Heart right ventricle (tissue), 16 donors: ENCODE data around the gene NOM1. TPM values are rescaled to one million over a fixed set of nuclear protein-coding genes. Genes with fewer than 3 reads are reported as not detected.
"Not testable (repeated sequence)": the region's sequence is repeated elsewhere in the genome, so short reads cannot be mapped to it uniquely, and the experiment has no call there.

ENCODE experiments used
- ATAC-seq, 8 donors: fragments of 200-7000 bp; cut with Tn5 transposase; one replicate each; pipeline ENCODE4 v1.9.1; 2020; ENCODE audit warnings: mild to moderate bottlenecking in 8 of 8, moderate library complexity in 8 of 8, moderate number of reproducible peaks in 1 of 8
- DNase-seq, 2 donors: peaks; one replicate each; pipeline ENCODE4 v3.0.0-alpha.2; 2020
- H3K27ac ChIP-seq, 10 donors: fragments of 200-600 bp; sonication (generic) in 2 of 10; one replicate each; pipeline versions ENCODE4 v1.5.0 to v1.8.0; 2020 to 2022; ENCODE audit warnings: mild to moderate bottlenecking in 3 of 10
- H3K27me3 ChIP-seq, 7 donors: fragments of 200-600 bp; one replicate each; pipeline ENCODE4 v1.8.0; 2021 to 2022; ENCODE audit warnings: mild to moderate bottlenecking in 2 of 7
- H3K36me3 ChIP-seq, 9 donors: fragments of 200-600 bp; sonication (generic) in 1 of 9; one replicate each; pipeline versions ENCODE4 v1.5.0 to v1.8.0; 2020 to 2022; ENCODE audit warnings: mild to moderate bottlenecking in 2 of 9
- H3K4me1 ChIP-seq, 9 donors: fragments of 200-600 bp; sonication (generic) in 1 of 9; one replicate each; pipeline versions ENCODE4 v1.5.0 to v1.8.0; 2020 to 2022; ENCODE audit warnings: mild to moderate bottlenecking in 4 of 9
- H3K4me3 ChIP-seq, 10 donors: fragments of 200-600 bp; sonication (generic) in 2 of 10; one replicate each; pipeline versions ENCODE4 v1.5.0 to v1.8.0; 2020 to 2022; ENCODE audit warnings: mild to moderate bottlenecking in 7 of 10, moderate library complexity in 2 of 10
- H3K9me3 ChIP-seq, 11 donors: fragments of 200-600 bp in 10 of 11; sonication (generic) in 2 of 11; one replicate each; pipeline versions ENCODE4 v1.5.0 to v1.8.0; 2013 to 2022; ENCODE audit warnings: mild to moderate bottlenecking in 2 of 11, control low read depth in 1 of 11, moderate library complexity in 1 of 11
- CTCF ChIP-seq, 9 donors: fragments of 200-600 bp; sonication (generic) in 2 of 9; IDR thresholded peaks; one replicate each; pipeline versions ENCODE4 v1.5.0 to v1.8.0; 2021 to 2022; ENCODE audit warnings: antibody characterized with exemption in 9 of 9, mild to moderate bottlenecking in 5 of 9, moderate library complexity in 1 of 9
- WGBS, 2 donors: extraction: QIAGEN DNeasy Blood & Tissue Kit; methylation state at CpG; one replicate each; pipeline ENCODE4 v1.1.7; 2013; ENCODE audit warnings: inconsistent platforms in 1 of 2; 5-methylcytosine and 5-hydroxymethylcytosine counted together
- intact Hi-C, 10 donors: fragments of 100-400 bp; cut with DNase I; formaldehyde crosslinking; loops; one replicate each; pipeline versions ENCODE4 v1.11.1 to v1.14.2; 2022
- long read RNA-seq, 3 donors: library from polyadenylated mRNA; unstranded; transcript quantifications; one replicate each; pipeline ENCODE4 v2.0.0, GENCODE V29; 2020 to 2021
- polyA plus RNA-seq, 2 donors: library from polyadenylated mRNA; stranded (reverse); fragments of 200-250 nt; gene quantifications; one replicate each; pipeline ENCODE4 v1.2.3, GENCODE V29; 2013
- total RNA-seq, 10 donors: library from RNA; stranded (reverse); fragmentation: NEBNext Ultra II Directional in 3 of 10; extraction: Animal tissue kit (Norgen Biotek cat#: 25700) in 3 of 10; gene quantifications; one replicate each; pipeline versions ENCODE4 v1.2.1 to v1.2.4, GENCODE V29; 2021 to 2023
- donor health status: Arrhythmogenic right ventricular cardiomyopathy.
- donor health status: ischemic (EF 13 %, LVEDD 7.1; RV severe dilation, severe dysfunction).
- donor health status: healthy with polysubstance abuse.
- donor health status: DM: no; HTN: yes; CAD: no.
- donor health status: DM: no; HTN: no; CAD: no.
- donor health status: ischemic (EF 25% LVEDD 6.9; RV normal size, moderate dysfunction).
- donor health status: ischemic (EF 25% LVEDD 5.7; RV mildly dilated, moderate dysfunction).
- donor health status: healthy.
- donor health status: DM: yes; HTN: yes; CAD: no.
- donor health status: Ischemic cardiomyopathy.
- donor health status: ischemic (EF 35%, LVEDD 5.7; RV mildly dilated, moderate dysfunction).
- donor health status: nonischemic (EF 11% LVEDD 7.7; RV severe dilation, severe dysfunction).
- donor health status: DM: yes; HTN: yes; CAD: no.
- donor health status: PGD.
- donor health status: ischemic (EF 29% LVEDD 5.4; RV normal size, mild dysfunction).
- donor health status: nonischemic (EF 23%, LVEDD 6.1; RV moderate dilation, normal function).

Gene NOM1
- 10 to 100 TPM in 4 of 10 donors, 1 to 10 TPM in 6; 6.6 to 13.6 (median 8.9) TPM for total RNA-seq
- polyA plus RNA-seq: 1 to 10 TPM; 4.2 to 7.6 TPM
- long read RNA-seq, donor 1, full-length matches to known transcripts: 7 of 14 reads
- long read RNA-seq, donor 1, partial matches to known transcripts: 6 of 14 reads
- long read RNA-seq, donor 1, other reads (novel, unspliced or antisense): 1 of 14 reads
- long read RNA-seq, donor 2, full-length matches to known transcripts: 4 of 9 reads
- long read RNA-seq, donor 2, partial matches to known transcripts: 3 of 9 reads
- long read RNA-seq, donor 2, other reads (novel, unspliced or antisense): 2 of 9 reads
- long read RNA-seq, donor 3, full-length matches to known transcripts: 5 of 13 reads
- long read RNA-seq, donor 3, partial matches to known transcripts: 4 of 13 reads
- long read RNA-seq, donor 3, other reads (novel, unspliced or antisense): 4 of 13 reads

- ATAC-seq (peak; percentile 95 to 99 (median 98)), DNase-seq (peak; percentile 92 to 93)
- 0 to 1% methylated on average over 103 to 115 of the region's 115 CpGs for WGBS, 2 donors
- H3K27ac ChIP-seq: peak within 1 kb of the TSS; percentile 31 to 88 (median 74)
- intact Hi-C loops: loop anchor here in 3 of 10 donors (5.0 to 10.0 kb wide), 4 partner anchors 42 to 388 kb away; partner anchors contain the start of genes LMBR1 (in 2 of the 3) and DNAJB6 (in 1 of the 3)
- peaks cover 0 to 29% (median 20%) of the 10 kb centered on the region in 9 donors for H3K36me3 ChIP-seq
- peak; percentile 64 to 99 (median 81) for TF ChIP-seq CTCF (IDR thresholded peaks at IDR 0.05)
- H3K4me1 ChIP-seq: peaks cover 4 to 33% (median 23%) of the 10 kb centered on the region in 9 donors
- H3K27me3 ChIP-seq: peaks cover 0 to 19% (median 10%) of the 10 kb centered on the region in 7 donors
- peak within 1 kb of the TSS; percentile 70 to 100 (median 98) for H3K4me3 ChIP-seq
- no peaks in the 10 kb centered on the region for H3K9me3 ChIP-seq
These were observed at the start of gene NOM1 for GRCh38 chr7:156949541-156950380. NOM1 (plus strand) TSS chr7:156949712; CDS start chr7:156949738, 26 bp downstream.

DNA sequence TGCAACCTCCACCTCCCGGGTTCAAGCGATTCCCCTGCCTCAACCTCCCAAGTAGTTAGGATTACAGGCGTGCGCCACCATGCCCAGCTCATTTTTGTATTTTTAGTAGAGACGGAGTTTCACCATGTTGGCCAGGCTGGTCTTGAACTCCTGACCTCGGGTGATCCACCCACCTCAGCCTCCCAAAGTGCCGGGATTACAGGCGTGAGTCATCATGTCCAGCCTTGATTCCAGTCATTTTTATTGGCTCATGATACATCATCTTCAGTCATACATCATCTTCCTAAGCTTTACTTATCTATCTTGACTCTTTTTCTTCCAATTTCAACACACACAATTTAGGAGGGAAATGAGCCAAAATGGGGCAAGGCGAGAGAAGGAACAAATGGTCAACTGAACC lies 49.4 kb upstream of the NOM1 start:
- H3K27me3 ChIP-seq, H3K27ac ChIP-seq, intact Hi-C loops, DNase-seq, H3K4me3 ChIP-seq, H3K9me3 ChIP-seq, H3K36me3 ChIP-seq, ATAC-seq: not testable (repeated sequence)
- WGBS, 2 donors: 90 to 92% methylated on average over 9 of the region's 9 CpGs
- peaks cover 0 to 25% (median 12%) of the 10 kb centered on the region in 9 donors for H3K4me1 ChIP-seq

- no peak for TF ChIP-seq CTCF (IDR thresholded peaks at IDR 0.05)
- DNase-seq: peak; percentile 24 to 69
- 44 to 46% methylated on average over 10 of the region's 10 CpGs for WGBS, 2 donors
- H3K4me3 ChIP-seq: no peak overlapping the region
- H3K4me1 ChIP-seq: peaks cover 0 to 14% (median 4%) of the 10 kb centered on the region in 9 donors
- ATAC-seq: peak; percentile 77 to 96 (median 88)
- no peaks in the 10 kb centered on the region for H3K36me3 ChIP-seq
- peaks cover 0 to 12% (median 0%) of the 10 kb centered on the region in 7 donors for H3K27me3 ChIP-seq
- intact Hi-C loops: no loop called here
- no peaks in the 10 kb centered on the region for H3K9me3 ChIP-seq
- H3K27ac ChIP-seq: peak overlapping the region in 9 of 10 donors; percentile 47 to 76 (median 66)
These were observed 46.1 kb upstream of the NOM1 start for GRCh38 chr7:156903232-156903909.

GRCh38 chr7:156906200-156906649 lies 43.3 kb upstream of the NOM1 start:
- TF ChIP-seq CTCF (IDR thresholded peaks at IDR 0.05): no peak
- H3K27me3 ChIP-seq: peaks cover 0 to 12% (median 0%) of the 10 kb centered on the region in 7 donors
- H3K36me3 ChIP-seq: no peaks in the 10 kb centered on the region
- no peak for DNase-seq
- H3K4me3 ChIP-seq: no peak overlapping the region
- intact Hi-C loops: loop anchor here in 1 of 10 donors (5.0 kb wide), 1 partner anchor 41 kb away; the partner anchor contains the start of gene NOM1
- 64 to 65% methylated on average over 4 of the region's 4 CpGs for WGBS, 2 donors
- H3K9me3 ChIP-seq: no peaks in the 10 kb centered on the region
- no peak for ATAC-seq
- H3K27ac ChIP-seq: no peak overlapping the region
- H3K4me1 ChIP-seq: peaks cover 0 to 21% (median 6%) of the 10 kb centered on the region in 9 donors
